NCI-H345 treated with DMSO at 0.1 percent for 48 hours (cell line): Measurements from ENCODE around the gene CALM1.

ENCODE experiments used
- DNase-seq: peaks from one replicate; lab custom pipeline; 2025; ENCODE audit not compliant: unreplicated experiment; lab: John Stamatoyannopoulos, UW

Gene CALM1

DNA sequence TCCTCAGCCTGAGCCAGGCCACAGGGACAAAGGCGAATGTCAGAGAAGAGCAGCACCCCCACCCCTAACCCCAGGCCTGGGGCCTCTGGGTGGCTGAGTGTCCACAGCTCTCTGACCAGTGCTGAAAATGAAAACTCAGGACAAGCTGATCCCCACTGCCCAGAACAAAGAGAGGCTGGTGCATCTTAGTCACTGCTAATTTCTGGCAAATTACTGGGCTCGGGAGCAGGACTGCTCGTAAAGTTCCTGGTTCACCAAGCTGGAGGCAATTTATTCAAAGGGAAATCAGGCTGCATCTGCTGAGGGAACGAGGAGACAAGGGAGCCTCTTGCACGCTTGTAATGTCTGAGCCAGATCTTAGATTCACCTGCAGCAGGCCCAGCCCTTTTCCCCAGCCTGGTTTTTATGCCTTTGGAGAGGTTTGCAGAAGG lies 43.2 kb downstream of the CALM1 start:
- DNase-seq, result no peak

- no peak for DNase-seq
Measured at GRCh38 chr14:90440592-90440991, 43.8 kb downstream of the CALM1 start.

GRCh38 chr14:90442388-90442787 lies 45.6 kb downstream of the CALM1 start:
- DNase-seq, result no peak

DNA sequence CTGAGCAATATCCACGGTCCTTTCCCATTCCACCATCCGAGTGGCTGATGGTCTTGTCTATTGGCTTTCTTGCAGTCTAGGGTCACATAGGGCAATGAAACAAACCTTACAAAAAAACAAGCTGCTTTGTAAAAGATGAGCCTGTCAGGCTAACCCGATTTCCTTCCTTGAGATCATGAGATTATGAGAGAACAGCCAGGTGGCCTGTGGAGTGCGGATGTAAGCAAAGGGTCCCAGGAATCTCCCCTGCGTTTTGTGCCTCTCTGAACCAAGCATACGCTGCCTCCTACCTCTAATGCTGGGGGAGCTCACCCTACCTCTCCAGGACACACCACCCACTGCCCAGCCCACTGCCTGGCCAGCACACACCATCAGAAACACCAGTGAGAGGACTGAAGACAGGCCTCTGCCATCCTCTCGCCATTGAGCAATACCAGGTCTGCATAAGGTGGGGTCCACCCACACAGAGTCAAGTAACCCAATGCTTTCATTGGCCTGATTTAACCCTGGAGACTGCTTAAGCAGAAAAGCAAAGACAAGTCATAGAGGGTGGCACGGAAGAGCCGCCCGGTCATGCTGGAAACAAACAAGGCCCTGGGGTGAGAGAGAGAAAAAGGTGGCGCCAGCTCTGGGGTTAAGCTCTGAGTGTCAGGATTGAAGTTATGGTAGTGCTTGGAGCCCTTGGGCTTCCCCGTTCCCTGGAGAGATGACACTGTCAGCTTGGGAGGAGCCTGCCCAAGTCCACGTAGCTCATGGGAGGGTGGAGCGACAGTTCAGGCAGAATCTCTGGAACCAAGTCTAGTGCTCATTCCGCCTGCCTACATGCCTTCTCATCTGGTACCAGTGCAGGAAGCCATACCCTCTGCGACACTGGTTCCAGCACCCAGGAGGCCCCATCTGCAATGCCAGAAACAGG lies 46.6 kb downstream of the CALM1 start:
- DNase-seq, result no peak

DNA sequence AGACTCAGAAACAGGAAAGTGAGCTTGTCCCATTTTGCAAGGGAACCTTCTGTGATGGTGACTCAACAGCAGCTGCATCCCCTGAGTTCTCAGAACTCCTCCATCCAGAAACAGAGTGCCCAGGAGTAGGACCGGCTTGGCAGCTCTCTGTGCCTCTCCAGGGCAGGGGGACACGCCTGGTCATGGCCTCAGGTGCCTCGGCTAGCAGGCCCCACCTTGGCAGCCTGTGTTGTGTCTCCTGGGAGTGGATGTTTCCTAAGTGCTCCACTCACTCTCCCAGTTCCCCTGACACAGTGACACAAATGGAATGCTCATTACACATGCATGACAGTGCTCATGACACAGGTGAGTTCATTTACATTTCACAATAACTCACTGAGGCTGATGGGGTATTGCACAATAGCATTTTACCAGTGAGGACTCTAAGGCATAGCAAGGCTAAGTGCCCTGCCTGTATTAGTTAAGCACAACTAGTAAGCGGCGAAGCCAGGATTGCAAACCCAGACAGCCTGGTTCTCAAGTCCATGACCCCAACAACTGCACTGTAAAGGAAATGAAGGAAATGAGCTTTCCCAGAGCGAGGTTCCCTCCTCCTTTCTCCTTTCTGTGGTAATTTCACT lies 47.4 kb downstream of the CALM1 start:
- DNase-seq, result peak; percentile 16

DNA sequence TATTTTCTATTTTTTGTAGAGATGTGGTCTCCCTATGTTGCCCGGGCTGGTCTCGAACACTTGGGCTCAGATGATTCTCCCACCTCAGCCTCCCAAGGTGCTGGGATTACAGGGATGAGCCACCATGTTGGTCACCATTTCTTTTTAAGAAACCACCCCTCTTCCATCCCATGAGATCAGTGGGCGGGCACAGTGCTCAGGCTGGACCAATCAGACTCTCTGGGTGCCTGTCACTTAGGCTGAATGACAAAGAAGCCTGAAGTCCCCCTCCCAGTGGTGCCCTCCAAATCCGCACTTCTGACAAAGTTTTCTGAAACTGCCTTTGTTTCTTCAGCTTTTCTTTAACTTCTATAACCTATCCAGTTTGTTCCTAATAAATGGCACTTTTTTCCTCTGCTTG lies 48.2 kb downstream of the CALM1 start:
- no peak for DNase-seq

GRCh38 chr14:90446405-90446804 lies 49.6 kb downstream of the CALM1 start:
- DNase-seq, result no peak

DNA sequence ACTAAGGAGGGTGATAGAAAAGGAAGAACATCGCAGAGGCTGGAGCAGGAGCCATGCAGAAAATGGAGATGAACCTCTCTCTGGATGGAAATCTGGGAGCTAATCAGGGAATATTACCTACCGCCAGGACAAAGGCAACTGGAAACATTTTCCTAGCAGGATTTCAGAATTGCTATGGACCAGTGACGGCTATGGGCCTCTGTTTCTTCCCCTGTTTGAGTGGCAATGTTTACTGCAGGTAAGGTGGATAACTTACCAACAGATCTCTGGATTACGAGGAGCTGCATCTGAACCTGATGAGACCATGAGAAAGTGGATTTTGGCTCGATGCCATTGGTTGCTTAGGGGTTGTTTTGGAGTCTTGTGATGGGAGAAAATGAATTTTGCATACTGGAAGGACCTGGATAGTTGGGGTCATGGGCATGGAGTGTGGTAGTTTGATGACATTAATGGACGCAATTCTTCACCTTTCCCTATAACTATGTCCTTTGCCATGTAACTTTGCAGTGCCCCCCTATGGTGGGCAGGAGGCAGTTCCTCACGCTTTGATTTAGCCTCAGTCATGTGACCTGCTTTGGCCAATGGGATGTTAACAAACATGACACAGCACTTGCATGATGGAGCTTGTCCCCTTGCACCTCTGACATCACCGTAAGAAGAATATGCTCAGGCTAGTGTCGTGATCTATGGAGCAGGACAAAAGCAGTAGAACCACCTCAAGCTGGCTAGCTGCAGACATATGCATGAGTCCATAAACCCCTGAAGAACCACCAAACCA lies 51.1 kb downstream of the CALM1 start:
- no peak for DNase-seq

GRCh38 chr14:90449411-90449810 lies 52.6 kb downstream of the CALM1 start:
- DNase-seq, result no peak

DNA sequence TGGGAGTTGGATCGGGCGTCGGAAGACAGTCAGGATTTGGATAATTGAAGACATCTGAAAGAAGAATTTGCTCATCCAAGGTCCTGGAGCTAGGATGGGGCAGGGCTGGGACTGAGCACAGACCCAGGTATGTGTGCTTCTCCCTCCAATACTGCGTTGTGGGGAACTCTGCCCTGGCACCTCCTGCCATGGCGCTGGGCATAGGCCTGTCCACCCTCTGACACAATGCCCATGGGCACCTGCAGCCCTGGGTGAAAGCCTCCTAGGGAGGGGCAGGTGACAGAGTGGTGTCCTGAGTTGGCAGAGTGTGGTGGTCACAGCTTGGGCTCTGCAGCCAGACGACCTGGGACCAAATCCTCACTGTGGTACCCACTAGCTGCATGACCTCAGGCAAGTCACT lies 53.3 kb downstream of the CALM1 start:
- DNase-seq, result no peak

GRCh38 chr14:90450667-90451066 lies 53.8 kb downstream of the CALM1 start:
- no peak for DNase-seq

DNA sequence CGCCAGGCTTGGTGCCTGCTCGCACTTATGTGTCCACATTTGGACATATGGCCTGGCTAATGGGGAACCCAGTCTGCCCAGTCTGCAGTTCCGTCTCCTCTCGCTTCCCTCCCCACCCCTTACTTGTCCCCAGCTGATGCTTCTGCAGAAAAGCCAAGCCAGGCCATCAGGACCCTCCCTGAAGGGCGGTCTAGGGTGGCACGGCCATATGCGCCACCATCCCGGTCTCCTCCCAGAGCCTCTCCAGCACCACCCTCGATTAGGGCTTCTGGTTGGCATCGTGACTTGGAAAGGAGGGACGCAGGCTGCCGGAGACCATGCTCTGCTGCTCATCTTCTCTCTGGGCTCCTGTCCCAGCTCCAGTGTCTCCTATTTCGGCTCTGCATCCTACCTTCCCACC lies 54.6 kb downstream of the CALM1 start:
- no peak for DNase-seq

DNA sequence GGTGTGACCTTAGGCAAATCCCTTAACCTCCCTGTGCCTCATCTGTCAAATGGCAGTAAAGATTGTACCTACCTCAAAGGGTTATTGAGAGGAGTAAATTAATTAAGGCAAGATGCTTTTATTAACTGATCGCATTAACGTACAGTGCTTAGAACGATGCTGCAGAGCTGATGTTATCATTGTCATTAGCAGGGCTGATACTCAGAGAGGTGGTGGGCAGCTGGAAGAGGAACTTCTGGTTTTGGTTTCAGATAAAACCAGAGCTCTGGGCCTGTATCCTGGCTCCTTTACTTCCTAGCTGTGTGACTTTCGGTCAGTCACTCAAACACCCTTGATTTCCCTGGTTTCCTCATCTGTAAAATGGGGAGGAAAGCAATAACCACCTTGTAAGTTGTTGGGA lies 55.1 kb downstream of the CALM1 start:
- no peak for DNase-seq

DNA sequence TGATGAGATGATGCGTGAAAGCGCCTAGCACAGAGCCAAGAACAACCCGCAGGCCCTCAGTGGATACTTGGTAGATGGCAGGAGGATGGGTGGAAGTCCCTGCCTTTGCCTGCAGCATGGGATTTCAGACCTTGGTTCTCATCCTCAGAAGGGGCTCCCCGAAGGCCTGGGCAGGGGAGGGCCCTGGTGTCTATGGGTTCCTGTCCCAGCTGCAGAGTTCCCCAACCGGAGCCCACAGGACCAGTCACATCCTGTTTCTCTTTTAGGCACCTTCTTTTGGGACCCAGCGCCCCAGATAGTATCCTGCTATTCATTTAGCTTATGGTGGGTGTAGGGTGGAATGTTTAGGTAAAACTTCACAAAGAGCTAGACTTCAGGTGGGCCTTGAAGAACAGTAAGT lies 55.5 kb downstream of the CALM1 start:
- no peak for DNase-seq

- no peak for DNase-seq
Measured at GRCh38 chr14:90453401-90453951, 56.6 kb downstream of the CALM1 start.

DNA sequence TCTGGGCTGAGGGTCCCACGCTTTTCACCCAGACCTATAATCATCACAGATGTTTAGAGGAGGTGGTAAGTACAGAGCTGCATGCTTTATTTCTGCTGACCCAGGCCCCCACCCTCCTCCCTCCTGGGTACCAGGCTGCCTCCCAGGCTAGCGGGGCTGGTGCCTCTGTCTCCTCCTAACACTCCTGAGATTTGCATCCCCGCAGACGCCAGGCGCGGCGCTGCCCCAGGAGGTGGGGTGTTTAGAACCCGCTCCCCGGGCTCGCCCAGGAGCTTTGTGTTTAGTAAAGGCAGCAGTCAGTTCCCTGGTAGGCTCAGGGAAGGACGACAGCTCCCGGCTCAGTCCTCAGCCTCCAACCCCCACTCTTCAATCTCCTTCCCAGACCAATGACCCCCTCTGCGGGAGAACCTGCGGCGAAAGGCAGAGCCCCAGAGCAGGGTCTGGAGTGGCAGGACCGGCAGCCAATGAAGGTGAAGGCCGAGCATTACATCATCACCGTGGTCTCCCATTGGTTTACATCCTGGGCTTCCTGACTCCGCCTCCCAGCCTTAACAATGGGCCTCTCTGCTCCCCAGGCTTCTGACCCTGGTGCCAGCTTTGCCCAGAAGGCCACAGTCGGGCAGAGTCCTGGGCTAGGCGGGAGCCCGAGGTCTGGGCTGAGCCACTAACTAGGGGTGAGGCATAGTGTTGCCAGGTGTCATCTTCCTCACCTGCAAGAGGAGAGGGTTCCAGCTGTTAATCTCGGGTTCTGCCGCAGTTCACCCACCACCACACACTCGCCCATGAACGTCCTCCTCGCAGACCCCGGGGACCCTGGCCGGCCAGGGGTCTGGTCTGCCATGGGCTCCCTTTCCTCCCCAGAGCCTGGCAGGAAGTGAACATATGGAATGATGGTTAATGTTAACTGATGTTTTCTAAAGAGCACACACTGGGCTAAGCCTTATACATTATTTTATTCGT lies 57.5 kb downstream of the CALM1 start:
- no peak for DNase-seq

- no peak for DNase-seq
Measured at GRCh38 chr14:90455100-90455571, 58.3 kb downstream of the CALM1 start.

DNA sequence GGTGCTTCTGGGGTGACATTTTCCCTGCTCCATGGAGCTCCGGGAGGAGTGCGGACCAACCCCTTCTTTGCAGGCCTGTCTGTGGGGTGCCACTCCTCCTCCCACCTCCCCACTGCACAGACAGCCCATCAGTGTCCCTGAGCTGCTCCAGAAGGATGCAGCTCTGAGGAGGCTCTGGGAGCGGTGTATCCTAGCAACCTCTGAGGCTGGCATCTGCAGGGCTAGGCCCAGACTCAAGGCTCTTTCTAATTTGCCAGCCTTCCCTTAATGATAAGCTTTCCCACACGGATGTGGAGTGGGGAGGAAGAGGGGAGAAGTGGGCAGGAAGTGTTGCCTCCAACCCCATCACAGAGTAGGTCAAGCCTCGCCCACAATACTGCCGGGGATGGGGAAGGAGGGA lies 59.7 kb downstream of the CALM1 start:
- DNase-seq, result no peak

- DNase-seq, result no peak
Measured at GRCh38 chr14:90457186-90457585, 60.4 kb downstream of the CALM1 start.
